BE2C (cell line): ENCODE measurements around the gene LGI4.

ENCODE experiments used
- DNase-seq: peaks from one replicate; pipeline ENCODE4 v3.0.0-alpha.2; 2020
- H3K27me3 ChIP-seq: fragments of 250-450 bp; sonication (Bioruptor Pico); 2 replicates; pipeline ENCODE4 v1.5.1; 2020; ENCODE audit warnings: mild to moderate bottlenecking
- H3K36me3 ChIP-seq: fragments of 250-450 bp; sonication (Bioruptor Pico); 2 replicates; pipeline ENCODE4 v1.5.1; 2020; ENCODE audit warnings: mild to moderate bottlenecking
- H3K4me1 ChIP-seq: fragments of 250-450 bp; sonication (Bioruptor Pico); 2 replicates; pipeline ENCODE4 v1.5.1; 2020
- H3K4me3 ChIP-seq: 2 replicates; pipeline ENCODE4 v1.5.1; 2011; ENCODE audit warnings: low read depth, low read length
- H3K9me3 ChIP-seq: fragments of 250-450 bp; sonication (Bioruptor Pico); 2 replicates; pipeline ENCODE4 v1.5.1; 2020
- TF ChIP-seq, protein P1 (sequence below): IDR thresholded peaks from 2 replicates; pipeline ENCODE4 v1.5.1; 2012; ENCODE audit warnings: mild to moderate bottlenecking, low read depth, low read length

Gene LGI4

GRCh38 chr19:35164418-35164817 lies 29.6 kb upstream of the LGI4 start:
- TF ChIP-seq, protein P1, sequence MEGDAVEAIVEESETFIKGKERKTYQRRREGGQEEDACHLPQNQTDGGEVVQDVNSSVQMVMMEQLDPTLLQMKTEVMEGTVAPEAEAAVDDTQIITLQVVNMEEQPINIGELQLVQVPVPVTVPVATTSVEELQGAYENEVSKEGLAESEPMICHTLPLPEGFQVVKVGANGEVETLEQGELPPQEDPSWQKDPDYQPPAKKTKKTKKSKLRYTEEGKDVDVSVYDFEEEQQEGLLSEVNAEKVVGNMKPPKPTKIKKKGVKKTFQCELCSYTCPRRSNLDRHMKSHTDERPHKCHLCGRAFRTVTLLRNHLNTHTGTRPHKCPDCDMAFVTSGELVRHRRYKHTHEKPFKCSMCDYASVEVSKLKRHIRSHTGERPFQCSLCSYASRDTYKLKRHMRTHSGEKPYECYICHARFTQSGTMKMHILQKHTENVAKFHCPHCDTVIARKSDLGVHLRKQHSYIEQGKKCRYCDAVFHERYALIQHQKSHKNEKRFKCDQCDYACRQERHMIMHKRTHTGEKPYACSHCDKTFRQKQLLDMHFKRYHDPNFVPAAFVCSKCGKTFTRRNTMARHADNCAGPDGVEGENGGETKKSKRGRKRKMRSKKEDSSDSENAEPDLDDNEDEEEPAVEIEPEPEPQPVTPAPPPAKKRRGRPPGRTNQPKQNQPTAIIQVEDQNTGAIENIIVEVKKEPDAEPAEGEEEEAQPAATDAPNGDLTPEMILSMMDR = no peak
- no peaks in the 10 kb centered on the region for H3K9me3 ChIP-seq
- no peak for DNase-seq
- no peak overlapping the region for H3K4me3 ChIP-seq
- no peaks in the 10 kb centered on the region for H3K36me3 ChIP-seq
- peaks cover 16% of the 10 kb centered on the region for H3K27me3 ChIP-seq
- H3K4me1 ChIP-seq = no peaks in the 10 kb centered on the region

DNA sequence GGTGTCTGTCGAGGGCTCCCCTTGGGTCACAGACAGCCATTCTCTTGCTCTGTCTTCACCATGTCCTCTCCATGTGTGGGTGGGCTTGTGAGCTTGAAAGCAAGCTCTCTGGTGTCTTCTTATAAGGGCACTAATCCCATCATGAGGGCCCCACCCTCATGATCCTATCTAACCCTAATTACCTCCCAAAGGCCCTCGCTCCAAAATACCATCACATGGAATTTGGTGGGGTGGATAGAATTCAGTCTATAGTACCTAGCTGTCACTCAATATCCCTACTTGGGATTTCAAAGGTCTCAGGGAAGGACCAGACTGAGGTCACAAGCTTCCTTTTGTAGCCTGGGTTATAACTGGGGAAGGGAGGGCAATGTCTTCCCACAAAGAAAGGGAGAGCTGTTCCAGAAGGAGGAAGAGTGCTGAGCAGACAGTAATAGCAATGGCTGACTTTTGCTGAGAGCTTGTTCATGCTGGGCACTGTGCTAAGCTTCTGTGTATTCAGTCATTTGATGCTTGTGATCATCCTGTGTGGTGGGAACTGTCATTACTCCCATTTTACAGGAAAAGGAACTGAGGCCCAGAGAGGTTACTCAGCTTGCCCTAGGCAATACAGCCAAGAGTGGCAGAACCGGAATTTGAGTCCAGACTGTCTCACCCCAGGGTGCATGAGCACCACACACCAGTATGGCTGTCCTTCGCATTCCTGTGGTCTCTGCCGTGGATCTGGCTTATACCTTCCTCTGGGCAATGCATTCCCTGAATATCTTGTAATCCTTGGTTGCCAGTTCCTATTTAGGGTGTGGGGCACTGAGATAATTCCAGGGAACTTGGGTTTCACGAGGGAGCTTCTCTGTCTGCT lies 27.8 kb upstream of the LGI4 start:
- H3K4me3 ChIP-seq = no peak overlapping the region
- no peak for DNase-seq
- no peaks in the 10 kb centered on the region for H3K36me3 ChIP-seq
- H3K9me3 ChIP-seq = 0 out of 2 replicates have a peak, but pooled peaks cover 2% of the 10 kb centered on the region
- H3K27me3 ChIP-seq = peaks cover 33% of the 10 kb centered on the region
- TF ChIP-seq, protein P1 = no peak
- no peaks in the 10 kb centered on the region for H3K4me1 ChIP-seq

GRCh38 chr19:35161434-35161743 lies 26.5 kb upstream of the LGI4 start:
- 0 out of 2 replicates have a peak, but pooled peaks cover 2% of the 10 kb centered on the region for H3K9me3 ChIP-seq
- TF ChIP-seq, protein P1 = no peak
- no peak for DNase-seq
- H3K4me3 ChIP-seq = no peak overlapping the region
- H3K4me1 ChIP-seq = no peaks in the 10 kb centered on the region
- peaks cover 46% of the 10 kb centered on the region for H3K27me3 ChIP-seq
- no peaks in the 10 kb centered on the region for H3K36me3 ChIP-seq

GRCh38 chr19:35160629-35161433 lies 26.0 kb upstream of the LGI4 start:
- 0 out of 2 replicates have a peak, but pooled peaks cover 2% of the 10 kb centered on the region for H3K9me3 ChIP-seq
- no peak for DNase-seq
- TF ChIP-seq, protein P1 = no peak
- no peaks in the 10 kb centered on the region for H3K4me1 ChIP-seq
- no peak overlapping the region for H3K4me3 ChIP-seq
- peaks cover 51% of the 10 kb centered on the region for H3K27me3 ChIP-seq
- no peaks in the 10 kb centered on the region for H3K36me3 ChIP-seq

GRCh38 chr19:35159606-35160005 lies 24.7 kb upstream of the LGI4 start:
- Histone ChIP-seq H3K36me3 (no peaks in the 10 kb centered on the region), H3K4me3 (no peak overlapping the region), H3K9me3 (0 out of 2 replicates have a peak, but pooled peaks cover 2% of the 10 kb centered on the region), H3K4me1 (no peaks in the 10 kb centered on the region), H3K27me3 (peaks cover 64% of the 10 kb centered on the region)
- no peak for DNase-seq
- TF ChIP-seq, protein P1 = no peak
